ENCODE data around the gene TENM4.

The TENM4 gene

GRCh38 chr11:78666675-78667160 lies 774.1 kb downstream of the TENM4 start:
- no peak overlapping the region for H3K27ac ChIP-seq (ENCODE audit: extremely low read depth, low read depth, low read length)
- no peaks in the 10 kb centered on the region for H3K36me3 ChIP-seq (ENCODE audit: control insufficient read depth in 2 of 2, insufficient read depth in 1 of 2, low read length in 2 of 2)
- CTCF ChIA-PET = no interaction called here

GRCh38 chr11:78664636-78665035 lies 776.2 kb downstream of the TENM4 start:
- H3K36me3 ChIP-seq (ENCODE audit: control insufficient read depth in 2 of 2, insufficient read depth in 1 of 2, low read length in 2 of 2) = no peaks in the 10 kb centered on the region
- no peak overlapping the region for H3K4me3 ChIP-seq (ENCODE audit: low read depth, low read length)
- no peak overlapping the region for H3K27ac ChIP-seq (ENCODE audit: extremely low read depth, low read depth, low read length)
- ChIA-PET CTCF (interaction anchor here (1.0 to 1.3 kb wide), 3 partner anchors 14 to 19 kb away, joined by 3 to 7 read pairs (median 4); no protein-coding TSS in a partner anchor), POLR2A (no interaction called here)
- H3K9me3 ChIP-seq (ENCODE audit: control insufficient read depth, insufficient read depth, low read depth, low read length) = no peaks in the 10 kb centered on the region
- no peaks in the 10 kb centered on the region for H3K4me1 ChIP-seq (ENCODE audit: control insufficient read depth, insufficient read depth, low read length)
- no peak for TF ChIP-seq ZNF18 (tag by site-specific recombination; IDR thresholded peaks at IDR 0.05)
- no peak for TF ChIP-seq ZNF184 (tag by site-specific recombination; IDR thresholded peaks at IDR 0.05)
- no peak for TF ChIP-seq SCRT2 (tag by site-specific recombination; IDR thresholded peaks at IDR 0.05)
- TF ChIP-seq CTCF (tag by site-specific recombination; IDR thresholded peaks at IDR 0.05) = no peak
- TF ChIP-seq ZNF624 (tag by site-specific recombination; IDR thresholded peaks at IDR 0.05) = no peak
- no peak for TF ChIP-seq GFI1B (tag by site-specific recombination; IDR thresholded peaks at IDR 0.05)
- no peak for TF ChIP-seq SP2 (tag by site-specific recombination; IDR thresholded peaks at IDR 0.05)
- no peak for TF ChIP-seq TCF7L2 (IDR thresholded peaks at IDR 0.05; ENCODE audit: borderline replicate concordance, low read depth, low read length)
- TF ChIP-seq GLI4 (tag by site-specific recombination; IDR thresholded peaks at IDR 0.05) = no peak
- no peak for TF ChIP-seq ZNF311 (tag by site-specific recombination; IDR thresholded peaks at IDR 0.05; ENCODE audit: borderline replicate concordance)
- no peak for TF ChIP-seq ZNF433 (tag by site-specific recombination; IDR thresholded peaks at IDR 0.05; ENCODE audit: low read depth)
- no peak for TF ChIP-seq ZNF580 (tag by site-specific recombination; IDR thresholded peaks at IDR 0.05)
- TF ChIP-seq ZNF175 (tag by site-specific recombination; IDR thresholded peaks at IDR 0.05) = no peak
- TF ChIP-seq ZSCAN5A (tag by site-specific recombination; IDR thresholded peaks at IDR 0.05) = no peak

More at GRCh38 chr11:78666675-78667160, 774.1 kb downstream of the TENM4 start:
- Histone ChIP-seq H3K9me3 (ENCODE audit: control insufficient read depth, insufficient read depth, low read depth, low read length) (no peaks in the 10 kb centered on the region), H3K4me1 (ENCODE audit: control insufficient read depth, insufficient read depth, low read length) (no peaks in the 10 kb centered on the region), H3K4me3 (ENCODE audit: low read depth, low read length) (no peak overlapping the region)
- POLR2A ChIA-PET = no interaction called here
- no peak for TF ChIP-seq ZNF133 (tag by site-specific recombination; IDR thresholded peaks at IDR 0.05)
- no peak for TF ChIP-seq ZNF830 (tag by site-specific recombination; IDR thresholded peaks at IDR 0.05; ENCODE audit: low read depth)
- no peak for TF ChIP-seq KLF16 (tag by site-specific recombination; IDR thresholded peaks at IDR 0.05)
- TF ChIP-seq ZNF785 (tag by site-specific recombination; IDR thresholded peaks at IDR 0.05) = no peak
- no peak for TF ChIP-seq ZNF433 (tag by site-specific recombination; IDR thresholded peaks at IDR 0.05; ENCODE audit: low read depth)
- TF ChIP-seq ZNF623 (tag by site-specific recombination; IDR thresholded peaks at IDR 0.05) = no peak
- TF ChIP-seq ZNF48 (tag by site-specific recombination; IDR thresholded peaks at IDR 0.05) = no peak
- TF ChIP-seq HOXD13 (CRISPR knock-in tag; IDR thresholded peaks at IDR 0.05; ENCODE audit: borderline replicate concordance) = no peak
- no peak for TF ChIP-seq EGR2 (tag by site-specific recombination; IDR thresholded peaks at IDR 0.05; ENCODE audit: low read depth)
- no peak for TF ChIP-seq HOXC10 (CRISPR knock-in tag; IDR thresholded peaks at IDR 0.05)
- no peak for TF ChIP-seq PRDM2 (tag by site-specific recombination; IDR thresholded peaks at IDR 0.05; ENCODE audit: borderline replicate concordance)
